K562 (cell line): Measurements from ENCODE around the gene NOS2.

Experiments used
- CREB1 ChIP-seq, 2 experiments: sonication (generic) in 1 of 2; formaldehyde crosslinking in 1 of 2; IDR thresholded peaks; 2 replicates each; pipeline versions ENCODE4 v1.6.1 to v1.8.0; 2012 to 2022; ENCODE audit warnings: inconsistent platforms in 1 of 2, mild to moderate bottlenecking in 1 of 2, missing genetic modification reagents in 1 of 2, moderate library complexity in 1 of 2
- FIP1L1 ChIP-seq: fragments of 200-400 bp; formaldehyde crosslinking; IDR thresholded peaks from 2 replicates; pipeline ENCODE4 v1.6.1; 2018; ENCODE audit warnings: mild to moderate bottlenecking, low read depth, low read length; ENCODE audit not compliant: poor library complexity, severe bottlenecking
- HCFC1 ChIP-seq: IDR thresholded peaks from 2 replicates; pipeline ENCODE4 v1.6.1; 2012; ENCODE audit warnings: low read depth, low read length, improper control_type of control experiment
- ZNF766 ChIP-seq: fragments of 200-800 bp; sonication (Bioruptor generic); conservative IDR thresholded peaks from 2 replicates; pipeline ENCODE4 v1.6.1; 2016; ENCODE audit warnings: missing genetic modification characterization, missing compliant biosample characterization
- TF ChIP-seq, protein P1 (sequence below): IDR thresholded peaks from 3 replicates; pipeline ENCODE4 v1.6.1; 2011; ENCODE audit warnings: borderline replicate concordance, mild to moderate bottlenecking; ENCODE audit not compliant: insufficient read length, insufficient read depth

DNA sequence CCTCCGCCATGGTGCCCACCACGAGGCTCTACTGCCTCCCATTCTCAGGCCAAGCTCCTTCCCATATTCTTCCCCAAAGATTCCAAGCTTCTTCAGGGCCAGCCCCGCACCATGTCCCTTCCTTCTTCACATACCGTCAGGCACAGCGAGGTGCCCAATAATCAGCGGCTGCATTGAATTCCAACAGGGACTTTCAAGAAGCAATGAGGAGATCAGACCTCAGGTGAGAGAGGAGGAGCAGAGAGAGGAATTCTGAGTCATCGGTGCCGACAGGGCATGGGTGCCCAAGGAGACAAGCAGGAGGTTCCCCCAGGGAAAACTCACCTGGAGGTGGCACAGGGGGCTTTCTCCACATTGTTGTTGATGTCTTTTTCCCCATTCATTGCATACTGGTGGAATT is 2.0 kb downstream of the NOS2 start:
- TF ChIP-seq ZNF766 (CRISPR knock-in tag) (no peak), CREB1 (IDR thresholded peaks at IDR 0.05) (no peak), CREB1 (CRISPR knock-in tag; IDR thresholded peaks at IDR 0.05) (no peak), FIP1L1 (no peak), HCFC1 (no peak)
- TF ChIP-seq, protein P1, sequence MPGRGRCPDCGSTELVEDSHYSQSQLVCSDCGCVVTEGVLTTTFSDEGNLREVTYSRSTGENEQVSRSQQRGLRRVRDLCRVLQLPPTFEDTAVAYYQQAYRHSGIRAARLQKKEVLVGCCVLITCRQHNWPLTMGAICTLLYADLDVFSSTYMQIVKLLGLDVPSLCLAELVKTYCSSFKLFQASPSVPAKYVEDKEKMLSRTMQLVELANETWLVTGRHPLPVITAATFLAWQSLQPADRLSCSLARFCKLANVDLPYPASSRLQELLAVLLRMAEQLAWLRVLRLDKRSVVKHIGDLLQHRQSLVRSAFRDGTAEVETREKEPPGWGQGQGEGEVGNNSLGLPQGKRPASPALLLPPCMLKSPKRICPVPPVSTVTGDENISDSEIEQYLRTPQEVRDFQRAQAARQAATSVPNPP: no peak
